ENCODE measurements around the gene ZCCHC9. TPM values are rescaled to one million over a fixed set of nuclear protein-coding genes. Genes with fewer than 3 reads are reported as not detected.

Gene ZCCHC9
- total RNA-seq, 1 experiment from 2014 or later = 32.2 TPM

- H3K23ac ChIP-seq (ENCODE audit: insufficient read length, low read depth, low read length) = no peak overlapping the region
- no peaks in the 10 kb centered on the region for H3K9me3 ChIP-seq (ENCODE audit: control insufficient read depth, low read depth, low read length)
- no CpG with 5 or more reads among the region's 2 CpGs for WGBS (ENCODE audit: extremely low coverage, insufficient read length, low lambda C conversion rate)
- no peaks in the 10 kb centered on the region for H3K79me2 ChIP-seq (ENCODE audit: insufficient read depth, low read length)
- H3K4me2 ChIP-seq (ENCODE audit: insufficient read depth, insufficient read length, low read length) = no peak overlapping the region
- H3K9me3 Mint-ChIP-seq = no peaks in the 10 kb centered on the region
- no peaks in the 10 kb centered on the region for H3K36me3 Mint-ChIP-seq (ENCODE audit: insufficient read depth in 1 of 3, low read depth in 3 of 3)
- no peak overlapping the region for H3K4me3 Mint-ChIP-seq
- H2BK15ac ChIP-seq (ENCODE audit: low read depth, low read length) = no peak overlapping the region
- H4K8ac ChIP-seq (replicated peaks; ENCODE audit: insufficient read length, low read depth, low read length) = no peak overlapping the region
- H3K4me1 ChIP-seq (ENCODE audit: insufficient read depth, low read length) = no peaks in the 10 kb centered on the region
- H3K27me3 ChIP-seq (ENCODE audit: insufficient read depth, low read length) = no peaks in the 10 kb centered on the region
- no peaks in the 10 kb centered on the region; the same call in 1 of the 2 replicates for H3K27me3 Mint-ChIP-seq (ENCODE audit: low read depth)
- H2BK20ac ChIP-seq (ENCODE audit: low read depth, low read length, poor library complexity, severe bottlenecking) = no peak overlapping the region
- H3K56ac ChIP-seq (ENCODE audit: insufficient read length, low read depth, low read length) = no peak overlapping the region
- no peak overlapping the region for H4K5ac ChIP-seq (ENCODE audit: insufficient read length, low read depth, low read length)
- H4K20me1 ChIP-seq (ENCODE audit: control insufficient read depth, insufficient read depth, insufficient read length) = no peaks in the 10 kb centered on the region
- DNase-seq = no peak
- TF ChIP-seq CTCF (conservative IDR thresholded peaks at IDR 0.05) = no peak
- no peak overlapping the region for H3K18ac ChIP-seq (ENCODE audit: insufficient read length, low read depth, low read length)
- H3K4ac ChIP-seq (ENCODE audit: low read depth, low read length) = no peak overlapping the region
- H3K27ac ChIP-seq (ENCODE audit: insufficient read length, low read depth, low read length) = no peak overlapping the region
- H3T11ph ChIP-seq (ENCODE audit: low read length) = no peak overlapping the region
- H2AK5ac ChIP-seq (ENCODE audit: insufficient read length, low read length) = no peak overlapping the region
- no peak overlapping the region for H2BK12ac ChIP-seq (ENCODE audit: insufficient read length, low read depth, low read length)
- no peak overlapping the region for H2AFZ ChIP-seq (ENCODE audit: low read length)
- no peak overlapping the region for H2BK5ac ChIP-seq (ENCODE audit: insufficient read length, low read length)
- no peak overlapping the region for H2BK120ac ChIP-seq (ENCODE audit: low read depth, low read length, poor library complexity, severe bottlenecking)
- H3K4me1 Mint-ChIP-seq = peaks cover 8 to 11% of the 10 kb centered on the region in 2 experiments
- H3K23me2 ChIP-seq (ENCODE audit: insufficient read length, low read depth, low read length, poor library complexity, severe bottlenecking) = no peaks in the 10 kb centered on the region
- H4K91ac ChIP-seq (ENCODE audit: insufficient read length, low read depth, low read length) = no peak overlapping the region
- no peaks in the 10 kb centered on the region for H3K79me1 ChIP-seq (ENCODE audit: insufficient read depth, low read depth, low read length, poor library complexity, severe bottlenecking)
- no peak overlapping the region for H3K14ac ChIP-seq (ENCODE audit: insufficient read depth, low read length)
- no peak overlapping the region for H3K27ac Mint-ChIP-seq
- no peak overlapping the region for H3K9ac ChIP-seq (ENCODE audit: extremely low read depth, insufficient read length, low read length)
Observed at GRCh38 chr5:81359881-81360280, 58.5 kb downstream of the ZCCHC9 start.

Measured in H9 (cell line).